ENCODE measurements around the gene GGACT. TPM values are rescaled to one million over a fixed set of nuclear protein-coding genes. Genes with fewer than 3 reads are reported as not detected.
A peak's percentile ranks its signal among the peaks of the same experiment; 100 is the strongest.

GGACT gene
- total RNA-seq, 1 donor from 2014 or later, result 1.4 TPM

GRCh38 chr13:100502446-100502845, 86.1 kb downstream of the GGACT start:
- intact Hi-C loops (cut with micrococcal nuclease), result no loop called here
- DNase-seq (no peak), ATAC-seq (no peak)

- no peak for DNase-seq
- intact Hi-C loops (cut with micrococcal nuclease), result no loop called here
- peak; percentile 23 for ATAC-seq
Observed at GRCh38 chr13:100497389-100497788, 91.2 kb downstream of the GGACT start.

GRCh38 chr13:100495455-100495854, 93.1 kb downstream of the GGACT start:
- no peak for ATAC-seq
- intact Hi-C loops (cut with micrococcal nuclease), result no loop called here
- DNase-seq, result no peak

GRCh38 chr13:100493418-100493817, 95.2 kb downstream of the GGACT start:
- no peak for ATAC-seq
- intact Hi-C loops (cut with micrococcal nuclease), result no loop called here

GRCh38 chr13:100491164-100491842, 97.3 kb downstream of the GGACT start:
- DNase-seq, result peak; percentile 58
- peak; percentile 94 for ATAC-seq
- intact Hi-C loops (cut with micrococcal nuclease), result no loop called here

More at GRCh38 chr13:100493418-100493817, 95.2 kb downstream of the GGACT start:
- DNase-seq, result no peak

GRCh38 chr13:100490692-100491091, 97.9 kb downstream of the GGACT start:
- intact Hi-C loops (cut with micrococcal nuclease), result no loop called here
- ATAC-seq (peak; percentile 20), DNase-seq (no peak)

GRCh38 chr13:100485265-100485664, 103.3 kb downstream of the GGACT start:
- DNase-seq (no peak), ATAC-seq (no peak)
- intact Hi-C loops (cut with micrococcal nuclease), result no loop called here

GRCh38 chr13:100484702-100485101, 103.9 kb downstream of the GGACT start:
- DNase-seq, result no peak
- intact Hi-C loops (cut with micrococcal nuclease), result no loop called here
- ATAC-seq, result no peak

GRCh38 chr13:100483841-100484381, 104.7 kb downstream of the GGACT start:
- DNase-seq (no peak), ATAC-seq (no peak)
- intact Hi-C loops (cut with micrococcal nuclease), result no loop called here

GRCh38 chr13:100483139-100483538, 105.5 kb downstream of the GGACT start:
- DNase-seq (no peak), ATAC-seq (no peak)
- intact Hi-C loops (cut with micrococcal nuclease), result no loop called here

GRCh38 chr13:100480676-100481075, 107.9 kb downstream of the GGACT start:
- intact Hi-C loops (cut with micrococcal nuclease), result no loop called here
- DNase-seq (no peak), ATAC-seq (peak; percentile 22)

Other genes with a start within 250 kb of the GGACT start
- gene TMTC4, start 86.0 kb upstream of the GGACT start, total RNA-seq, result 8.4 TPM

Data from left ventricle myocardium superior (tissue), 1 donor.